Astrocyte of the cerebellum (primary cell): ENCODE measurements around the gene PRKCB.

ENCODE experiments used
- DNase-seq: peaks from one replicate; pipeline ENCODE4 v3.0.0-alpha.2; 2011; ENCODE audit warnings: low read depth
- H3K4me3 ChIP-seq: 2 replicates; pipeline ENCODE4 v1.5.1; 2011; ENCODE audit warnings: mild to moderate bottlenecking, low read depth, low read length, moderate library complexity
- CTCF ChIP-seq: IDR thresholded peaks from 2 replicates; pipeline ENCODE4 v1.5.1; 2012; ENCODE audit warnings: low read length, low read depth, moderate library complexity, mild to moderate bottlenecking; ENCODE audit errors: missing control alignments
- in situ Hi-C: cut with HindIII; loops from 2 replicates; pipeline ENCODE4 v1.10.0; 2017; ENCODE audit warnings: low sequenced_read_pairs

PRKCB gene

DNA sequence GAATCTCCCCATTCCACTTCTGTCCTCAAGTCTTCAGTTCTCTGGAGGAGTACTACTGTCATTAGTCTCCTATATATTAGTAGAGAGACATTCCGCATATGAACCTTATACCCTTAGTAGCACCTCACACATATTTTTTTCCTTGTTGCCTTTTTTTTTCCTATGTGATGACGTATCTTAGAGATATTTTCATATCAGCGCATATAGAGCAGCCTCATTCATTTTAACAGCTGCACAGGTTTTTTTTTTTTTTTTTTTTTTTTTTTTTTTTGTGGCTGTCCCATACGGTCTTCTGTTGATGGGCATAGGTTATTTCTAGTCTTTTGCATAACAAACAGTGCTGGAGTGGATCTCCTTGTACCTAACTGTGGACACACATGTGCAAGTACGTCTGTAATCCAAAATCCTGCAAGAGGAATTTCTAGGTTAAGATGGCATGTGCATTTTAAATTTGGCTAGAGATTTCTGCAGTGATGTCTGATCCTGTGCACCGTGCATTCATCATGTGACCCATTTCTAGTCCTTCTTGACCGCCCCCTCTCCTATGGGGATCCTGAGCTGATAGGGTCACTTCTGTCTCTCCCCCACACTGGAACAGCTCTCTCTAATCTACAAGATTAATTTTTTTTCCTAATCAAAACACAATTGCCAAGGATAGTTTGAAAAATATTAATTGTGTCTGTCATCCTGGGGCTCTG is 64.8 kb downstream of the PRKCB start:
- in situ Hi-C loops, result no loop called here
- TF ChIP-seq CTCF, result no peak

GRCh38 chr16:23901178-23902033 is 65.6 kb downstream of the PRKCB start:
- TF ChIP-seq CTCF, result no peak
- no peak overlapping the region for H3K4me3 ChIP-seq
- in situ Hi-C loops, result no loop called here
- no peak for DNase-seq

More for the DNA sequence above, 64.8 kb downstream of the PRKCB start:
- H3K4me3 ChIP-seq, result no peak overlapping the region
- DNase-seq, result no peak

- TF ChIP-seq CTCF, result no peak
- in situ Hi-C loops, result no loop called here
- no peak for DNase-seq
- H3K4me3 ChIP-seq, result no peak overlapping the region
Measured at GRCh38 chr16:23902034-23902747, 66.4 kb downstream of the PRKCB start.

DNA sequence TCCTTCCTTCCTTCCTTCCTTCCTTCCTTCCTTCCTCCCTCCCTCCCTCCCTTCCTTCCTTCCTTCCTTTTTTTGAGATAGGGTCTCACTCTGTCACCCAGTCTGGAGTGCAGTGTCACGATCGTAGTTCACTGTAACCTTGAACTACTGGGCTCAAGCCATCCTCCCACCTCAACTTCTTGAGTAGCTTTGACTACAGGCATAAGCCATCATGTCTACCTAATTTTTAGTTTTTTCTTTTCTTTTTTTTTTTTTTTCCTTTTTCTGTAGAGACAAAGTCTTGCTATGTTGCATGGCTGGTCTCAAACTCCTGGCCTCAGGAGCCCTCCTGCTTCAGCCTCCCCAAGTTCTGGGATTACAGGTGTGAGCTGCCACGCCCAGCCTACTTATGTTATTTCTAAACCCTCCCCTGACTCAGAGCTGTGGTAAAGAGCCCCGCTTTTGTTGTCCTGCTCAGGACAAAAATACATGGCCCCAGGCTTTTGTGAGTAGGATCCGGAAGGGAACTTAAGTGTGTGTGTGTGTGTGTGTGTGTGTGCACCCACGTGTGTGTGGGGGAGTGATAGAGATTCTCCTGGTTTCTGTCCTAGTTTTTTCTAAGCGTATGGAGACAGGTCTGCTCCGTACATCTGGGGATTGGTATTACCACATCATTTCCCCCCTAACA is 67.1 kb downstream of the PRKCB start:
- in situ Hi-C loops, result no loop called here
- no peak for TF ChIP-seq CTCF
- H3K4me3 ChIP-seq, result no peak overlapping the region
- no peak for DNase-seq

DNA sequence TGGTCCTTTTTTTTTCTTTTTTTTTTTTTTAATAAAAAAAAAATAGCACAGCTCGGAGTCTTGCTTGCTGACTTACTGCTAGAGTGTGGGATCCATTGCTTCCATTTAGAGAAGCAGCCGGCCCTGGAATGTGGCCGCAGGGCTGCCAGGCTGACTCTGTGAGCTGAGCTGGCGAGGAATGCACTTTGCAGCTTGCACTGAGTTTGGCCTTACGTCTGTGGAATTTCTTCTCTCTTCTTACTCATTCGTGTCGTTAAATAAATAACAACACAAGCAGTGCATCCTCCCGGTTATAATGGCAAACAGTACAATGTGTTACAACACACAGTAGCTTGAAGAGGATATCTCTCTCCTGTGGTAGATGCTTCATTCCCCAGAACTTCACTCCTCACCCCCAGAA is 69.2 kb downstream of the PRKCB start:
- in situ Hi-C loops, result no loop called here
- no peak overlapping the region for H3K4me3 ChIP-seq
- peak; percentile 9 for DNase-seq
- TF ChIP-seq CTCF, result no peak

DNA sequence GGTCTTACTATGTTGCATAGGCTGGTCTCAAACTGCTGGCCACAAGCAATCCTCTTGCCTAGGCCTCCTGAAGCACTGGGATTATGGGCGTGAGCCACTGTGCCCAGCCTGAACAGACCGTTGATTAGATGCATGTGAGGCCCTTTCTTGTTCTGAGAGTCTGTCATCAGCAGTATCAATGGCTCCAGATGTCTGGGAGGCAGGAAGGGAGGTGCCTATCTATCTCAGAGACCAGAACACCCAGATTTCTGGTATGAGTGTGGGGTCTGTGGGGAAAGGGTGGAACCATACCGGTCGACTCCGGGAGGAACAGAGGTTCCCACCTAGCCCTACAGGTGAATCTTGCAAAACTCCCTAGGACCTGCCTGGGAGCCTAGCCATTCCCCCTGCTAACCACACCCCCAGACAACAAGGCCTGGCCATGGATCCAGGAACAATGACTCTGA is 71.7 kb downstream of the PRKCB start:
- in situ Hi-C loops, result no loop called here
- no peak for TF ChIP-seq CTCF
- no peak for DNase-seq

More for the DNA sequence above, 71.7 kb downstream of the PRKCB start:
- no peak overlapping the region for H3K4me3 ChIP-seq
